HepG2 (cell line): ENCODE measurements around the gene PRDM10. TPM values are rescaled to one million over a fixed set of nuclear protein-coding genes. Genes with fewer than 3 reads are reported as not detected.
A peak's percentile ranks its signal among the peaks of the same experiment; 100 is the strongest.

Source experiments
- CCDC6 ChIP-seq: sonication (generic); formaldehyde crosslinking; IDR thresholded peaks from 2 replicates; pipeline ENCODE4 v1.8.1; 2022; ENCODE audit warnings: mild to moderate bottlenecking, missing genetic modification reagents, moderate library complexity
- FOXM1 ChIP-seq: sonication (generic); formaldehyde crosslinking; IDR thresholded peaks from 2 replicates; pipeline ENCODE4 v1.5.0; 2020; ENCODE audit warnings: missing genetic modification reagents
- GABPA ChIP-seq, 2 experiments: IDR thresholded peaks; 2 replicates each; pipeline ENCODE4 v1.6.1; 2011 to 2016; ENCODE audit warnings: low read depth in 2 of 2, low read length in 1 of 2, missing biosample characterization in 1 of 2, missing genetic modification characterization in 1 of 2
- HDAC1 ChIP-seq: sonication (generic); formaldehyde crosslinking; IDR thresholded peaks from 2 replicates; pipeline ENCODE4 v1.5.1; 2020; ENCODE audit warnings: mild to moderate bottlenecking, missing genetic modification reagents
- HMG20A ChIP-seq: IDR thresholded peaks from 2 replicates; pipeline ENCODE4 v1.6.1; 2016; ENCODE audit warnings: borderline replicate concordance
- KAT8 ChIP-seq: IDR thresholded peaks from 2 replicates; pipeline ENCODE4 v1.6.1; 2016; ENCODE audit warnings: missing genetic modification reagents, missing compliant biosample characterization
- MAZ ChIP-seq, 2 experiments: sonication (generic) in 1 of 2; formaldehyde crosslinking in 1 of 2; IDR thresholded peaks; 2 replicates each; pipeline versions ENCODE4 v1.5.0 to v1.6.1; 2012 to 2020; ENCODE audit warnings: low read depth in 2 of 2, mild to moderate bottlenecking in 2 of 2, borderline replicate concordance in 1 of 2, improper control_type of control experiment in 1 of 2, low read length in 1 of 2, missing genetic modification reagents in 1 of 2, moderate library complexity in 1 of 2
- NCOR1 ChIP-seq: fragments of 200-600 bp; sonication (generic); IDR thresholded peaks from 2 replicates; pipeline ENCODE4 v1.7.0; 2017; ENCODE audit warnings: antibody characterized with exemption, low read length, borderline replicate concordance
- RBFOX2 ChIP-seq: fragments of 200-400 bp; formaldehyde crosslinking; IDR thresholded peaks from 2 replicates; pipeline ENCODE4 v1.6.1; 2017; ENCODE audit warnings: low read depth, mild to moderate bottlenecking, low read length
- SOX6 ChIP-seq, 2 experiments: fragments of 450-650 bp in 1 of 2; sonication (generic) in 1 of 2; formaldehyde crosslinking in 1 of 2; IDR thresholded peaks; 2 replicates each; pipeline versions ENCODE4 v1.4.0 to v1.6.1; 2017 to 2020; ENCODE audit warnings: antibody characterized with exemption in 1 of 2, mild to moderate bottlenecking in 1 of 2, missing genetic modification reagents in 1 of 2
- TEF ChIP-seq: sonication (generic); formaldehyde crosslinking; IDR thresholded peaks from 2 replicates; pipeline ENCODE4 v1.5.0; 2020; ENCODE audit warnings: missing genetic modification reagents
- ZFP82 ChIP-seq: sonication (generic); formaldehyde crosslinking; IDR thresholded peaks from 2 replicates; pipeline ENCODE4 v1.5.1; 2020; ENCODE audit warnings: mild to moderate bottlenecking, missing genetic modification reagents, borderline replicate concordance
- ZNF331 ChIP-seq: sonication (generic); formaldehyde crosslinking; IDR thresholded peaks from 2 replicates; pipeline ENCODE4 v1.4.0; 2020; ENCODE audit warnings: missing genetic modification reagents
- ZNF432 ChIP-seq: sonication (generic); formaldehyde crosslinking; IDR thresholded peaks from 2 replicates; pipeline ENCODE4 v1.5.0; 2020; ENCODE audit warnings: missing genetic modification reagents, mild to moderate bottlenecking, borderline replicate concordance
- ZNF503 ChIP-seq: sonication (generic); formaldehyde crosslinking; IDR thresholded peaks from 2 replicates; pipeline ENCODE4 v1.4.0; 2020; ENCODE audit warnings: missing genetic modification reagents
- ZNF644 ChIP-seq: IDR thresholded peaks from 2 replicates; pipeline ENCODE4 v1.6.1; 2016; ENCODE audit warnings: low read depth
- ZNF747 ChIP-seq: sonication (generic); formaldehyde crosslinking; IDR thresholded peaks from 2 replicates; pipeline ENCODE4 v1.8.1; 2023; ENCODE audit warnings: missing genetic modification reagents, mild to moderate bottlenecking, borderline replicate concordance
- ZSCAN9 ChIP-seq: IDR thresholded peaks from 2 replicates; pipeline ENCODE4 v1.6.1; 2016; ENCODE audit warnings: borderline replicate concordance
- polyA plus RNA-seq, 8 experiments: library from polyadenylated mRNA; depleted of rRNA in 3 of 8; stranded (reverse) in 7 of 8; unstranded in 1 of 8; fragments of >200 nt; fragmentation: Illumina TruSeq in 4 of 8; extraction: Trizol in 4 of 8; gene quantifications; 2 replicates each; pipeline versions ENCODE4 v1.2.1 to v1.2.3, GENCODE V29; 2011 to 2016; ENCODE audit warnings: low read depth in 4 of 8, missing spikeins in 1 of 8, mixed read lengths in 1 of 8; ENCODE audit not compliant: insufficient read depth in 1 of 8
- total RNA-seq, 5 experiments: library from RNA; depleted of rRNA; stranded (reverse); fragments of >200 nt; fragmentation: Illumina TruSeq; extraction: Trizol; gene quantifications; 2 replicates each; pipeline ENCODE4 v1.2.3, GENCODE V29; 2016; ENCODE audit warnings: low read depth in 1 of 5
- TF ChIP-seq, protein P1 (sequence below): sonication (generic); formaldehyde crosslinking; IDR thresholded peaks from 2 replicates; pipeline ENCODE4 v1.5.1; 2020; ENCODE audit warnings: missing genetic modification reagents, mild to moderate bottlenecking, borderline replicate concordance
- TF ChIP-seq, protein P2 (sequence below): IDR thresholded peaks from 2 replicates; pipeline ENCODE4 v1.6.1; 2016; ENCODE audit warnings: low read depth
- TF ChIP-seq, protein P3 (sequence below): sonication (generic); formaldehyde crosslinking; conservative IDR thresholded peaks from 2 replicates; pipeline ENCODE4 v1.4.0; 2020; ENCODE audit warnings: missing genetic modification reagents

The PRDM10 gene
- total and polyA plus RNA-seq, 2 of the 13 experiments (the other 11 are each of a cell fraction or from before 2014, with no cell fraction given) = 5.7 to 5.8 TPM

- peak; percentile 82; the same call in 1 of the 2 replicates for TF ChIP-seq ZNF503 (CRISPR knock-in tag)
- TF ChIP-seq HMG20A (CRISPR knock-in tag) = peak; percentile 75; the same call in 1 of the 2 replicates
- no peak for TF ChIP-seq ZFP82 (CRISPR knock-in tag)
- peak; percentile 73; the same call in 1 of the 2 replicates for TF ChIP-seq ZNF644 (CRISPR knock-in tag)
- TF ChIP-seq GABPA (IDR thresholded peaks at IDR 0.05; ENCODE audit: low read depth, low read length) = no peak
- TF ChIP-seq GABPA (CRISPR knock-in tag; IDR thresholded peaks at IDR 0.05; ENCODE audit: low read depth) = peak; percentile 43; the same call in 1 of the 2 replicates
- TF ChIP-seq ZNF331 (CRISPR knock-in tag) = peak; percentile 56; the same call in 1 of the 2 replicates
- TF ChIP-seq HDAC1 (CRISPR knock-in tag) = peak; percentile 15; the same call in 1 of the 2 replicates
- TF ChIP-seq, protein P1, sequence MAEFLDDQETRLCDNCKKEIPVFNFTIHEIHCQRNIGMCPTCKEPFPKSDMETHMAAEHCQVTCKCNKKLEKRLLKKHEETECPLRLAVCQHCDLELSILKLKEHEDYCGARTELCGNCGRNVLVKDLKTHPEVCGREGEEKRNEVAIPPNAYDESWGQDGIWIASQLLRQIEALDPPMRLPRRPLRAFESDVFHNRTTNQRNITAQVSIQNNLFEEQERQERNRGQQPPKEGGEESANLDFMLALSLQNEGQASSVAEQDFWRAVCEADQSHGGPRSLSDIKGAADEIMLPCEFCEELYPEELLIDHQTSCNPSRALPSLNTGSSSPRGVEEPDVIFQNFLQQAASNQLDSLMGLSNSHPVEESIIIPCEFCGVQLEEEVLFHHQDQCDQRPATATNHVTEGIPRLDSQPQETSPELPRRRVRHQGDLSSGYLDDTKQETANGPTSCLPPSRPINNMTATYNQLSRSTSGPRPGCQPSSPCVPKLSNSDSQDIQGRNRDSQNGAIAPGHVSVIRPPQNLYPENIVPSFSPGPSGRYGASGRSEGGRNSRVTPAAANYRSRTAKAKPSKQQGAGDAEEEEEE (CRISPR knock-in tag) = no peak
- TF ChIP-seq SOX6 (IDR thresholded peaks at IDR 0.05) = no peak
- TF ChIP-seq SOX6 (CRISPR knock-in tag; IDR thresholded peaks at IDR 0.05) = peak; percentile 89
- no peak for TF ChIP-seq MAZ (IDR thresholded peaks at IDR 0.05; ENCODE audit: borderline replicate concordance, low read depth, low read length)
- TF ChIP-seq MAZ (CRISPR knock-in tag; IDR thresholded peaks at IDR 0.05; ENCODE audit: low read depth) = 0 out of 2 replicates have a peak, but pooled peaks have one; percentile 16
- no peak for TF ChIP-seq FOXM1
- no peak for TF ChIP-seq ZNF432 (CRISPR knock-in tag)
- peak; percentile 76 for TF ChIP-seq RBFOX2
- no peak for TF ChIP-seq TEF
- TF ChIP-seq, protein P2, sequence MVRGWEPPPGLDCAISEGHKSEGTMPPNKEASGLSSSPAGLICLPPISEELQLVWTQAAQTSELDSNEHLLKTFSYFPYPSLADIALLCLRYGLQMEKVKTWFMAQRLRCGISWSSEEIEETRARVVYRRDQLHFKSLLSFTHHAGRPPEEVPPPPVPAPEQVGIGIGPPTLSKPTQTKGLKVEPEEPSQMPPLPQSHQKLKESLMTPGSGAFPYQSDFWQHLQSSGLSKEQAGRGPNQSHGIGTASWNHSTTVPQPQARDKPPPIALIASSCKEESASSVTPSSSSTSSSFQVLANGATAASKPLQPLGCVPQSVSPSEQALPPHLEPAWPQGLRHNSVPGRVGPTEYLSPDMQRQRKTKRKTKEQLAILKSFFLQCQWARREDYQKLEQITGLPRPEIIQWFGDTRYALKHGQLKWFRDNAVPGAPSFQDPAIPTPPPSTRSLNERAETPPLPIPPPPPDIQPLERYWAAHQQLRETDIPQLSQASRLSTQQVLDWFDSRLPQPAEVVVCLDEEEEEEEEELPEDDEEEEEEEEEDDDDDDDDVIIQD (CRISPR knock-in tag) = peak; percentile 77
- peak; percentile 24; the same call in 1 of the 2 replicates for TF ChIP-seq KAT8
- peak; percentile 72 for TF ChIP-seq NCOR1
- TF ChIP-seq ZNF747 = peak; percentile 47; the same call in 1 of the 2 replicates
- TF ChIP-seq CCDC6 = no peak
- TF ChIP-seq, protein P3, sequence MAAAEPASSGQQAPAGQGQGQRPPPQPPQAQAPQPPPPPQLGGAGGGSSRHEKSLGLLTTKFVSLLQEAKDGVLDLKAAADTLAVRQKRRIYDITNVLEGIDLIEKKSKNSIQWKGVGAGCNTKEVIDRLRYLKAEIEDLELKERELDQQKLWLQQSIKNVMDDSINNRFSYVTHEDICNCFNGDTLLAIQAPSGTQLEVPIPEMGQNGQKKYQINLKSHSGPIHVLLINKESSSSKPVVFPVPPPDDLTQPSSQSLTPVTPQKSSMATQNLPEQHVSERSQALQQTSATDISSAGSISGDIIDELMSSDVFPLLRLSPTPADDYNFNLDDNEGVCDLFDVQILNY (CRISPR knock-in tag) = no peak
- TF ChIP-seq ZSCAN9 (CRISPR knock-in tag) = peak; percentile 63; the same call in 1 of the 2 replicates
These were observed 3.2 kb downstream of the PRDM10 start (continued) for GRCh38 chr11:129999407-129999806.
